ENCODE data around the gene NEDD4L. TPM values are rescaled to one million over a fixed set of nuclear protein-coding genes. Genes with fewer than 3 reads are reported as not detected.

NEDD4L gene
- total RNA-seq, 1 experiment from 2014 or later = 42.9 TPM

Small RNAs within 50 kb of the gene (microRNA-seq; reads per million reads assigned to microRNA genes)
- not detected for gene MIR3591 (ENCODE audit: unreplicated experiment)

Other genes with a start within 250 kb of the NEDD4L start
- 12.5 TPM for gene ATP8B1, start 240.9 kb upstream of the NEDD4L start, total RNA-seq (2021; ENCODE audit: unreplicated experiment)